CD4-positive, alpha-beta T cell treated with Interleukin-15 for 4 hours (primary cell): ENCODE results near the gene FILIP1L.
"Not testable (repeated sequence)": the region's sequence is repeated elsewhere in the genome, so short reads cannot be mapped to it uniquely, and the experiment has no call there.

Experiments
- DNase-seq: peaks from one replicate; pipeline ENCODE4 v3.0.0-alpha.2; 2020; ENCODE audit warnings: low spot score

Gene FILIP1L

DNA sequence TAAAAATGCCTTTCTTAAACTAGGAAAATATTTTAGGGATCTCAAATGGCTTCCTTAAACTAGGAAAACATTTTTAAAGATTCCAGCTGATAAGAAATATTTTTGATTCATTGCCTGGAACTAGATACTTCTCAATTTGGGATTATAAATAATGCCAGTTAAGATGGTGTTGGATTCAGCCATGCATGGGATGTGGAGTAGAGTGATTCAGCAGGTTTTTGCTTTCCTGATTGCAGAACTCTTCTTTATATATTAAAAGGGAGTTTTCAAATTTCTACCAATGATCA lies 15.6 kb downstream of the FILIP1L start:
- DNase-seq, result no peak

- no peak for DNase-seq
Observed at GRCh38 chr3:100097919-100098783, 16.1 kb downstream of the FILIP1L start.

DNA sequence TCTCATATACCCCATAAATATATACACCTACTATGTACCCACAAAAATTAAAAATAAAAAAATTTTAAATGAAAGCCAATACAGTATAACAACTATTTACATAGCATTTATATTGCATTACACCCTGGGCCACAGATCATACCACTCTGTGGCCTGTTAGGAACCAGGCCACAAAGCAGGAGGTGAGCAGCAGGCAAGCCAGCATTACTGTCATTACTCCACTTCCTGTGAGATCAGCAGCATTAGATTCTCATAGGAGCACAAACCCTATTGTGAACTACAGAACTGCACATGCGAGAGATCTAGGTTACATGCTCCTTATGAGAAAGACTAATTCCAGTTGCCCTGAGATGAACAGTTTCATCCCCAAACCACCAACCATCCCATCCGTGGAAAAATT lies 17.4 kb downstream of the FILIP1L start:
- no peak for DNase-seq

DNA sequence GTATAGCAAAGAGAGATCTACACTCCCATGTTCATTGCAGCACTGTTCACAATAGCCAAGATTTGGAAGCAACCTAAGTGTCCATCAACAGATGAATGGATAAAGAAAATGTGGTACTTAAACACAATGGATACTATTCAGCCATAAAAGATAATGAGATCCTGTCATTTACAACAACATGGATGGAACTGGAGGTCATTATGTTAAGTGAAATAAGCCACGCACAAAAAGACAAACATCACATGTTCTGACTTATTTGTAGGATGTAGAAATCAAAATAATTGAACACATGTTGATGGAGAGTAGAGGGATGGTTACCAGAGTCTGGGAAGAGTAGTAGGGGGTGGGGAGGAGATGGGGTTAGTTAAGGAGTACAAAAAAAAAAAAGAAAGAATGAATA lies 18.0 kb downstream of the FILIP1L start:
- not testable (repeated sequence) for DNase-seq

DNA sequence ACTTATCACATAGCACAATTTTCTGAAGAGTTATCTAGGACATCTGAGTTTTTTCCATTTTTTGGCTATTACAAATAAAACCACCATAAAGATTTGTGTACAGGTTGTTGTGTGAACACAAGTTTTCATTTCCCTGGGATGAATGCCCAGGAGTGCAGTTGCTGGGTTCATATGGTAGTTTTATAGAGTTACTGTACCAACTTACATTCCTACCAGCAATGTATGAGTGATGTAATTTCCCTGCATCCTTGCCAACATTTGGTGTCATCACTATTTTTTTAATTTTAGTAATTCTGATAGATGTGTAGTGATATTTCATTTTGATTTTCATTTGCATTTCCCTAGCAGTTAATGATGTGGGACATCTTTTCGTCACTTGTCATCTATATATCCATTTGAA lies 20.5 kb downstream of the FILIP1L start:
- no peak for DNase-seq

DNA sequence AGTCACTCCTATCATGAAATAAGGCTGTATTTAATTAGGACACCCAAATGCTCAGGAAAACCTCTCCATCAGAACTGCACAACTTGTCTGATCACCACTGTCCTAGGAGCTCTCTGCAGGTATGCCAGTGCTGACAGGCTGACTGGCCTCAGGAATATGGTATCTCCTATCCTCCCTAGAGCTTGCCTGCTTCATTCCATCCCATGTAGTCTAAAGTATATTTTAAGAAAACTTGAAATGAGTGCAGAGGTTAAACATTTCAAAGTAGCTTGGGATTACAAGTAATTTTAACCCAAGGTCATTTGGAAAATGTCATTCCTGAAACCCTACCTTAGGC lies 23.7 kb downstream of the FILIP1L start:
- DNase-seq, result no peak

GRCh38 chr3:100089812-100090668 lies 24.3 kb downstream of the FILIP1L start:
- DNase-seq, result no peak

DNA sequence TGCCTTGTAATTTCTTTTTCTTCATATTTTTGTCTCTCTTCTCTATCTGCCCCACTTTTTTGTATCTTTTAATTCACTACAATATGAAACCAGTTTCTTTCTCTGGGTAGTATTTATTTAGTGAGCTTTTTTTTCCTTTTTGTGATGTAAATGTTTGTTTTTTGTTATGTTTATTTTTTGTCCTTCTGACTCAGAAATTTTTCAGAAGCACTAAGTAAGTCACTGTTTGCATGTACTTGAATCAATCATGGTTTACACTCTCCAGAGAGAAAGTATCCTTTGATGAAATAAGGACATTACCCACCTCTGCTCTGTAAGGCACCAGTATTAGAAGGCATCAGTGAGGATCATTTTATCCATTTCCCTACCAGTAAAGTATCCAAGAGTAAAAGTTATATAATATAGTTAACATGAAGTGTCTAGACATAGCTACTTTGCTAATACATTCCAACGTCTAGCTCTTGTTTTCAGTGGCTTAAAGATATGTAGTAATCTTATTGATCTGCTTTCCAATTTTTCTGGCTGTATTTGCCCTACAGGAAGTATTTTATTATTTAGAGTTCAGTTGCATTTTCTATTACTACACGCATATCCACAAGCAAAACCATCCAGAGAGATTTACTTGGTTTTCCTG lies 25.4 kb downstream of the FILIP1L start:
- no peak for DNase-seq

DNA sequence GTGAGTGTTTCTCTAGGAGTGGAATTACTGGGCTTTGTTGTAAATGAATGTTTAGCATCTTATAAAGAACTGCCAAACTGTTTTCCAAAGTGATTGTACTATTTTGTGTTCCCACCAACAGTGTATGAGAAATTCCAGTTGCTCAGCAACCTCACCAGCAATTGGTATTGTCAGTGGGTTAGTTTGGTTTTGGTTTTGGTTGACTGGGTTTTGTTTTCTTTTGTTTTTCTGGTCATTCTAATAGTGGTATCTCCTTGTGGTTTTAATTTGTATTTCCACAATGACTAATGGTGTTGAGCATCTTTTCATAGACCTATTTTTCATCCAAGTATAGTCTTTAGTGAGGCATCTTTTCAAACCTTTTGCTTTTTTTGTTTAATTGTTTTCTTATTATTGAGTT lies 27.1 kb downstream of the FILIP1L start:
- DNase-seq, result no peak

DNA sequence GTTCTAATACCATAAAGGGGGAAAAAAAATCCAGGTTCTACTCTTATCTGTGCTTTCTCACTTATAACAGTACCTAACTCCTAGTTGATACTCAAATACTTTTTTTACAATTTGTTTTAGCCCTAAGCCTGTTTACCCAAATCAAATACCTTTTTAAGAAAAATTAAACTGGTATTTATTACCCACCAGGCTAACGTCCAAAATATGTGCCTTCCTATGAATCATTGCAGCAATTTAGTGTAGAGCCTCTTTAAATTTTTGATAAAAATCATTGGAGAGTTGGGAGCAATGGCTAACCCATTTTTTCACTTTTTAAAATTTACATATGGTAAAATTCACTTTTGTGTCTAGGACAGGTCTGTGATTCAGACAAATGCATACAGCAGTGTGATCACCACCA lies 27.9 kb downstream of the FILIP1L start:
- DNase-seq, result no peak

GRCh38 chr3:100084100-100084806 lies 30.0 kb downstream of the FILIP1L start:
- DNase-seq, result no peak

- DNase-seq, result no peak
Observed at GRCh38 chr3:100083209-100083608, 31.1 kb downstream of the FILIP1L start.

GRCh38 chr3:100082714-100083113 lies 31.6 kb downstream of the FILIP1L start:
- DNase-seq, result no peak

- DNase-seq, result no peak
Observed at GRCh38 chr3:100081986-100082692, 32.2 kb downstream of the FILIP1L start.

DNA sequence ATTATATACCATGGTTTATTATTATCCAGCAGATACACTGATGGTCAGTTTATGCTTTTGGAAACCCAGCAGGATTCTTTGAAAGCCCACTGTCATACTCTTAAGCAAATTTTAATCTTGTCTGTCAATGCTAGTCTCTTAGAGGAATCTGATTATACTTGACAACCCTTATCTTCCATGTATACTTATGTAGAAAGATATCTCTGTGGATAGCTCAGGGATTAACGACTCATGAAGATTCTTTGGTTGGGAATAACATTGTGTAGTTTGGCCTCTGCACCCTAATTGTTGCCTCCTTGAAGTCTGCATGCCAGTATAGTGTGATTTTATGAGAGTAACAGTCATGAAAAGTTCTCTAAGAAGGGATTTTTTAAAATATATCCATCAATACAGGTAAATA lies 33.0 kb downstream of the FILIP1L start:
- no peak for DNase-seq

DNA sequence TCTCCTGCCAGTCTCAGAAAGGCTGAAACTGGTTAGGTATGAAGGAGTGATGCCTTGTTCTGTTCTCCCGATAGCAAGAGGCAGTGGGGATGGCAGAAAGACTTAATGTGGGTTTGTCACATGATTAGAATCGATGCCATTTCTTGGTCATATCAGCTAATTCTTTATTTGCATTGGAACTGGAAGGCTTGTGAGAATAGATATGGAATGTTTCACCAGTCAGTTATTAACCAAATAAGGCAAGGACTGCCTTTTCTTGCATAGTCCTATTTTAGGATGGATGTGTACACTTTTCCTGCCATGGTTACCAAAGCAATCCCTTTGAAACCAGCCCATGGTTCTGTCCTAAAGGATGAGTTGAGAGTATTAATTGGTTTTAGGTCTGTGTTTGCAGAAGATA lies 33.7 kb downstream of the FILIP1L start:
- no peak for DNase-seq

DNA sequence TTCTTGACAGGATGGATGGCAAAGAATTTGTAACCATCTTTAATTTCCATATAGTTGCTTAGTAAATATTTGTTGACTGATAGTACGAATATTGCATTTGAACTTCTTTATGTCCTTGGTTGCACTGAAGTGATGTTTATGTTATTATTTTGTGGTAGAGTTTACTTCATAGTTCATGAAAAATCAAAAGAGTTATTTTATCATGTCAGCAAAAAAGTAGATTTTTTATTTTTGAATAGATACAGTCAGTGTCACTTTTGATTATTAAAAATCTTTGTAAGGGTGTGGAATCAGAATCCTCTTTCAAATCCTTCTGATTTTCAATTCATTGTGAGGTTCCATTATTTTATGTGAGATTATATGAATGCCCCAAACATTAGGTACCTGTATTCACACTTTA lies 35.0 kb downstream of the FILIP1L start:
- DNase-seq, result no peak

DNA sequence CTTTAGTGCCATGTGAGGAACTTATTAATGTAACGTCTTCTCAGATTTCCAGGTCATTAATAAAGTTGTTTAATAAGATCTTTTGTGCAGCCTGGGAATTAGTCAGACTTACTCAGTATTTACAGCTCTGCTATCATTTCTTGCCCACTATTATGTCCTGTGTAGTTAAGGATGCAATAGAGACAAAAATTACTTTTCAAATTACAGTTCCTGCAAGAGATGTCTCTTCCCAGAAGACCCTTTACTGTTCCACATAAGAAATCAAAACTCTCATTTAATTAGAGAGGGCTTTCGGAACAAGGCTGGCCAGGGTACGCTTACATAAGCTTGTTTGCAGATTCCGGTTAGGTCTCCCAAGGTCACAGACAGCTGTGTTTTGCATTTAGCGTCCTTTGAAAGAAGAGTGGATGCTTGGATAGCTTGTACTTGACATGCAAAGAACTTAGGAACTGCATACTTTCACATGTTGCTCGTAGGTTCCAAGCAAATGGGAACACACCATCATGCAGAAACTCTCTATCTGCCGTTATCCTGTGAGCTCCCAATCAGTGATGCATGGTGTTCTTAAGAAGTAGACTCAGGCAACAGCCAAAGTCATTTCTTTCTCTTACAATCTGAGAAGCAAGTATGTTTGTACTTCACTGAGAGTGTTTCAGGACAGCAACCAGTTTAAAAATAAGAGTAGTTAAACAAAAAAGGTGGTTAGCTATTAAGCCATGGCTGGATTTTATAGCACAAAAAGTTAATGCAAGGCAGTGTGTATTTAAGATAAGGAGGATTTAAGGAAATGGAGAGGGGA lies 37.4 kb downstream of the FILIP1L start:
- no peak for DNase-seq

DNA sequence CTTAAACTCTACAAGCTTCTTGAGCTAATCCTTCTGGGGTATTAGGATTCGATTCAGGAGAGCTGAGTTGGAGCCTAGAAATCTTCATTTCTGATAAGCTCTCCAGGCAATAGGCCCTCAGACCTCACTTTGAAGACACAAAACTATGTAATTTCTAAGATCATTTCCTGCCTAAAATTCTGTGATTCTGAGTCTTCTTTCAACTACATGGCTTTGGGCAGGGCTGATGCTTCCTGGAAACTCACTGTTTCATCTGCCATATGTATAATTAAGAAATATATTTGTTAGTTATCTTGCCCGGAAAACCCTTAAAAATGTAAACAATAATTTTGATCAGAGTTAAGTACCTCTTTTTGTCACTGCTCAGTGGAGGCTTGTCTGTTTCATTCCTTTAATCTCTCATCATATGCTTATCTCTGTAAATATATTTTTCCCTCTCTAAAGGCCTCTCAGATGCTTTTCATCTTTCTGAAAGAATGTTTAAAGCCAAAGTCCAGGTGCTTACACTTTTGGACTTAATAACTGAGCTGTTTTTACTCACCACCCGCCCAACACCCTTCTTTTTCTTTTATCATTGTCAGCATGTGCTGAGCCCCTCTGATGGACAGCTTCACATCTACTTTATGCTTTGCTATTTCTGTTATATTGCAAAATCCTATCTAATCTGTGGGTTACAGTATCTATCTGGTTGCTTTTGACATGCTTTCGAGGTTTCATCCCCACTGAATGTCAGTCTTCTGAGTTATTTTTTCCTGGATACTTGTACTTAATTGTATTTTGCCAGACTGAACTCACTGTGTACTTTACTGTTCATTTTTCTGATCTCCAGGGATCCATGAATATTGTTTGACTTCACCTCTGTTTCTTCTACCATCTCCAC lies 38.2 kb downstream of the FILIP1L start:
- DNase-seq, result no peak

DNA sequence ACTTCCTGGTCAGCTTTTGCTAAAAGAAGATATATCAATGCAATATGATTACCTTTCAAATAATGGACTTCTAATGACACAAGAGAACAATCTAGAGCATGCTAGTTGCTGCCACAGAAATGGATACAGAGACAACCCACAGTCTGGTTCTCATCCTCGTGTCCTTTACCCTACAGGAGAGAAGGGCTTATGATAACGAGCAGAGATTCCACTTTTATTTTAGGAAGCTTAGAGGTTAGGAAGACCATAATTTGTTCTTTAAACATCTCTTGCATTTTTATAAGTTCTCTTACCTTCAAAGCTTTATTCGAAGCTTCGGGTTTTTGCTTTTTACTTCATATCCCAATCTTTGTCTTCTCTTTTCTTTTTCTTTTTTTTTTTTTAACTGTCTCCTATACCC lies 39.1 kb downstream of the FILIP1L start:
- no peak for DNase-seq
